CD14-positive monocyte (primary cell): ENCODE measurements around the gene LIPE. TPM values are rescaled to one million over a fixed set of nuclear protein-coding genes. Genes with fewer than 3 reads are reported as not detected.

Source experiments
- DNase-seq, 3 donors: peaks; one replicate each; pipeline ENCODE4 v3.0.0-alpha.2; 2011 to 2022
- H2AFZ ChIP-seq: 2 replicates; pipeline ENCODE4 v1.6.0; 2012; ENCODE audit warnings: mild to moderate bottlenecking, low read depth, low read length, inconsistent platforms; ENCODE audit not compliant: insufficient read depth, poor library complexity, severe bottlenecking
- H3K27ac ChIP-seq, 2 donors: 1 replicate in 1 of 2; 2 replicates in 1 of 2; pipeline ENCODE4 v1.5.1; 2012 to 2013; ENCODE audit warnings: low read length in 2 of 2, control low read depth in 1 of 2, inconsistent platforms in 1 of 2, low read depth in 1 of 2, mild to moderate bottlenecking in 1 of 2
- H3K27me3 ChIP-seq, 2 donors: one replicate each; pipeline versions ENCODE4 v1.6.0 to v1.6.1; 2011 to 2013; ENCODE audit warnings: low read length in 2 of 2; ENCODE audit not compliant: control insufficient read depth in 2 of 2, insufficient read depth in 2 of 2
- H3K36me3 ChIP-seq, 2 donors: replicated peaks in 1 of 2; 1 replicate in 1 of 2; 2 replicates in 1 of 2; pipeline versions ENCODE4 v1.5.1 to v1.6.1; 2012 to 2013; ENCODE audit warnings: low read length in 2 of 2, control low read depth in 1 of 2, inconsistent platforms in 1 of 2, mild to moderate bottlenecking in 1 of 2; ENCODE audit not compliant: insufficient read depth in 2 of 2, control insufficient read depth in 1 of 2
- H3K4me1 ChIP-seq, 2 donors: 1 replicate in 1 of 2; 2 replicates in 1 of 2; pipeline versions ENCODE4 v1.5.1 to v1.6.1; 2012 to 2013; ENCODE audit warnings: low read length in 2 of 2, control low read depth in 1 of 2, inconsistent platforms in 1 of 2, mild to moderate bottlenecking in 1 of 2, moderate library complexity in 1 of 2; ENCODE audit not compliant: insufficient read depth in 2 of 2, control insufficient read depth in 1 of 2
- H3K4me2 ChIP-seq: replicated peaks from 2 replicates; pipeline ENCODE3; 2012; ENCODE audit warnings: low read length, moderate library complexity, mild to moderate bottlenecking; ENCODE audit not compliant: poor library complexity, severe bottlenecking; ENCODE audit errors: extremely low read depth
- H3K4me3 ChIP-seq, 3 experiments: fragments of 200-600 bp in 1 of 3; sonication (generic) in 1 of 3; replicated peaks in 1 of 3; 1 replicate in 2 of 3; 2 replicates in 1 of 3; pipeline ENCODE4 v1.5.1; 2011 to 2013; ENCODE audit warnings: low read length in 3 of 3, mild to moderate bottlenecking in 3 of 3, control low read depth in 2 of 3, low read depth in 2 of 3, inconsistent platforms in 1 of 3, moderate library complexity in 1 of 3
- H3K79me2 ChIP-seq: 2 replicates; pipeline ENCODE4 v1.6.0; 2012; ENCODE audit warnings: mild to moderate bottlenecking, control low read depth, inconsistent platforms, low read length, moderate library complexity; ENCODE audit not compliant: insufficient read depth
- H3K9ac ChIP-seq: 2 replicates; pipeline ENCODE4 v1.6.0; 2017; ENCODE audit warnings: low read length, mild to moderate bottlenecking; ENCODE audit not compliant: insufficient read depth, poor library complexity, severe bottlenecking
- H3K9me3 ChIP-seq, 2 donors: replicated peaks in 1 of 2; 1 replicate in 1 of 2; 2 replicates in 1 of 2; pipeline versions ENCODE4 v1.5.1 to v1.6.1; 2012 to 2013; ENCODE audit warnings: low read length in 2 of 2, control low read depth in 1 of 2; ENCODE audit not compliant: control insufficient read depth in 1 of 2, insufficient read depth in 1 of 2
- H4K20me1 ChIP-seq: 2 replicates; pipeline ENCODE4 v1.6.0; 2012; ENCODE audit warnings: mild to moderate bottlenecking, low read length, control low read depth, moderate library complexity; ENCODE audit not compliant: insufficient read depth
- H3K27ac Mint-ChIP-seq, 7 donors: one replicate each; pipeline ENCODE4 v1.8.0; 2020; ENCODE audit warnings: mild to moderate bottlenecking in 7 of 7, mixed read lengths in 7 of 7, moderate library complexity in 6 of 7, inconsistent platforms in 2 of 7
- H3K27me3 Mint-ChIP-seq, 3 donors: one replicate each; pipeline ENCODE4 v1.8.0; 2021 to 2022; ENCODE audit warnings: low read depth in 3 of 3, mild to moderate bottlenecking in 3 of 3, mixed read lengths in 3 of 3, moderate library complexity in 3 of 3, inconsistent platforms in 1 of 3
- H3K36me3 Mint-ChIP-seq, 2 donors: one replicate each; pipeline ENCODE4 v1.8.0; 2020; ENCODE audit warnings: mixed read lengths in 2 of 2, inconsistent platforms in 1 of 2, mild to moderate bottlenecking in 1 of 2
- H3K4me1 Mint-ChIP-seq: one replicate; pipeline ENCODE4 v1.8.0; 2020; ENCODE audit warnings: mild to moderate bottlenecking, mixed read lengths
- H3K4me3 Mint-ChIP-seq, 2 donors: one replicate each; pipeline ENCODE4 v1.8.0; 2020; ENCODE audit warnings: mild to moderate bottlenecking in 2 of 2, mixed read lengths in 2 of 2, moderate library complexity in 1 of 2
- H3K9me3 Mint-ChIP-seq, 7 donors: one replicate each; pipeline ENCODE4 v1.8.0; 2020 to 2022; ENCODE audit warnings: mixed read lengths in 7 of 7, mild to moderate bottlenecking in 6 of 7, moderate library complexity in 6 of 7, inconsistent platforms in 2 of 7
- WGBS: methylation state at CpG from one replicate; pipeline ENCODE4 v1.1.5; 2013; ENCODE audit warnings: missing lambda C conversion rate; ENCODE audit not compliant: insufficient coverage; 5-methylcytosine and 5-hydroxymethylcytosine counted together
- intact Hi-C, 2 donors: fragments of 100-400 bp; cut with micrococcal nuclease; formaldehyde crosslinking; loops; one replicate each; pipeline versions ENCODE4 v1.15.0 to v1.15.1; 2023
- polyA plus RNA-seq, 3 donors: library from polyadenylated mRNA; depleted of rRNA in 1 of 3; unstranded in 2 of 3; stranded (reverse) in 1 of 3; fragments of 300-500 nt in 2 of 3; fragments of >200 nt in 1 of 3; fragmentation: Illumina TruSeq in 2 of 3; gene quantifications; 1 replicate in 2 of 3; 2 replicates in 1 of 3; pipeline ENCODE4 v1.2.3, GENCODE V29; 2012 to 2021
- TF ChIP-seq, protein P1 (sequence below): fragments of 200-600 bp; IDR thresholded peaks from one replicate; pipeline ENCODE4 v1.8.0; 2022; ENCODE audit warnings: antibody characterized with exemption, mild to moderate bottlenecking

Gene LIPE
- polyA plus RNA-seq, 3 donors, result 0.31 TPM; not detected in 2

DNA sequence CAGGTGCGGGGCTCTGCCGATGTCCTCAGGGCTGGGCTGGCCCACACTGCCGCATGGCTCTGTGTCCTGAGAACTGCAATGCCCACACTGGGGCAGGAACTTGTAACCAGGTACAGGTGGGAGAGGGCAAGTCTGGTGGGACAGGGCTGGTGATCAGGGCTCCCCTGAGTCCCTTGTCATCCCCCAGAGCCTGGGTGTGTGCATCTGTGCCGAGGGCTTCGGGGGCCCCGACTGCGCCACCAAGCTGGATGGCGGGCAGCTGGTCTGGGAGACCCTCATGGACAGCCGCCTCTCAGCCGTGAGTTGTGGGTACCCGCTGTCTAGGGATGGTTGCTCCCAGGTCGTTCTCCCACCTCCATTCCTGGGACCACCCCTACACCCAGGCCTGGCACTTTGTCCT is 71.3 kb downstream of the LIPE start:
- peaks cover 9 to 14% of the 10 kb centered on the region in 2 donors for H3K36me3 ChIP-seq
- H3K79me2 ChIP-seq, result no peaks in the 10 kb centered on the region
- DNase-seq, result no peak
- no peak overlapping the region for H3K27ac ChIP-seq
- H3K4me2 ChIP-seq, result no peak overlapping the region
- no peaks in the 10 kb centered on the region for H3K27me3 ChIP-seq
- Mint-ChIP-seq H3K27me3 (peaks cover 0 to 4% (median 0%) of the 10 kb centered on the region in 3 donors), H3K4me1 (no peaks in the 10 kb centered on the region), H3K9me3 (no peaks in the 10 kb centered on the region), H3K27ac (no peak overlapping the region), H3K36me3 (peaks cover 4 to 18% of the 10 kb centered on the region in 2 donors), H3K4me3 (no peak overlapping the region)
- 99% methylated on average over 6 of the region's 12 CpGs for WGBS
- no peak overlapping the region for H3K9ac ChIP-seq
- TF ChIP-seq, protein P1, sequence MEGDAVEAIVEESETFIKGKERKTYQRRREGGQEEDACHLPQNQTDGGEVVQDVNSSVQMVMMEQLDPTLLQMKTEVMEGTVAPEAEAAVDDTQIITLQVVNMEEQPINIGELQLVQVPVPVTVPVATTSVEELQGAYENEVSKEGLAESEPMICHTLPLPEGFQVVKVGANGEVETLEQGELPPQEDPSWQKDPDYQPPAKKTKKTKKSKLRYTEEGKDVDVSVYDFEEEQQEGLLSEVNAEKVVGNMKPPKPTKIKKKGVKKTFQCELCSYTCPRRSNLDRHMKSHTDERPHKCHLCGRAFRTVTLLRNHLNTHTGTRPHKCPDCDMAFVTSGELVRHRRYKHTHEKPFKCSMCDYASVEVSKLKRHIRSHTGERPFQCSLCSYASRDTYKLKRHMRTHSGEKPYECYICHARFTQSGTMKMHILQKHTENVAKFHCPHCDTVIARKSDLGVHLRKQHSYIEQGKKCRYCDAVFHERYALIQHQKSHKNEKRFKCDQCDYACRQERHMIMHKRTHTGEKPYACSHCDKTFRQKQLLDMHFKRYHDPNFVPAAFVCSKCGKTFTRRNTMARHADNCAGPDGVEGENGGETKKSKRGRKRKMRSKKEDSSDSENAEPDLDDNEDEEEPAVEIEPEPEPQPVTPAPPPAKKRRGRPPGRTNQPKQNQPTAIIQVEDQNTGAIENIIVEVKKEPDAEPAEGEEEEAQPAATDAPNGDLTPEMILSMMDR, result no peak
- H3K4me1 ChIP-seq, result no peaks in the 10 kb centered on the region
- no peaks in the 10 kb centered on the region for H3K9me3 ChIP-seq
- H3K4me3 ChIP-seq, result no peak overlapping the region
- intact Hi-C loops, result no loop called here
- H2AFZ ChIP-seq, result no peak overlapping the region
- H4K20me1 ChIP-seq, result no peaks in the 10 kb centered on the region

DNA sequence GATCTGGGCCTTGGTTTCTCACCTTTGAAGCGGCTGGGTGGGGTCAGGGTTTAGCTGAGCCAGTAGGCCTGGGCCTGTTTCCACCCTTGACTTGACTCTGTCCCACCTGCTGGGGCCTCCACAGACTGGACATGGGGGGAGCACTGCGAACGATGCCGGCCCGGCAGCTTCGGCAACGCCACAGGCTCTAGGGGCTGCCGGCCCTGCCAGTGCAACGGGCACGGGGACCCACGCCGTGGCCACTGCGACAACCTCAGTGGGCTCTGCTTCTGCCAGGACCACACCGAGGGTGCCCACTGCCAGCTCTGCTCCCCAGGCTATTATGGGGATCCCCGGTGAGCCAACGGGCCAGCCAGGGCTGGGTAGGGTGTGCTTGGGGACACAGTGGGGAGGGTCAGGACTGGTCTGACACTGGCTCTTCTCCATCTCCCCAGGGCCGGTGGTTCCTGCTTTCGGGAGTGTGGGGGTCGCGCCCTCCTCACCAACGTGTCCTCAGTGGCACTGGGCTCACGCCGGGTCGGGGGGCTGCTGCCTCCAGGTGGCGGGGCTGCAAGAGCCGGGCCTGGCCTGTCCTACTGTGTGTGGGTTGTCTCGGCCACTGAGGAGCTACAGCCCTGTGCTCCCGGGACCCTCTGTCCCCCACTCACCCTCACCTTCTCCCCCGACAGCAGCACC is 73.7 kb downstream of the LIPE start:
- no peaks in the 10 kb centered on the region for H3K4me1 ChIP-seq
- no peak overlapping the region for H3K4me3 Mint-ChIP-seq
- no peak overlapping the region for H2AFZ ChIP-seq
- no peak overlapping the region for H3K4me2 ChIP-seq
- H3K9me3 ChIP-seq, result no peaks in the 10 kb centered on the region
- TF ChIP-seq, protein P1, result no peak
- H3K9ac ChIP-seq, result no peak overlapping the region
- H3K27me3 ChIP-seq, result no peaks in the 10 kb centered on the region
- DNase-seq, result no peak
- peaks cover 3 to 19% of the 10 kb centered on the region in 2 donors for H3K36me3 Mint-ChIP-seq
- H3K4me3 ChIP-seq, result no peak overlapping the region
- WGBS, result 99% methylated on average over 15 of the region's 29 CpGs
- peak overlapping the region in 1 of 7 donors; percentile 80 for H3K27ac Mint-ChIP-seq
- no peaks in the 10 kb centered on the region for H3K4me1 Mint-ChIP-seq
- peaks cover 9 to 14% of the 10 kb centered on the region in 2 donors for H3K36me3 ChIP-seq
- H3K27me3 Mint-ChIP-seq, result peaks cover 0 to 3% (median 0%) of the 10 kb centered on the region in 3 donors
- H4K20me1 ChIP-seq, result no peaks in the 10 kb centered on the region
- no peak overlapping the region for H3K27ac ChIP-seq
- no peaks in the 10 kb centered on the region for H3K79me2 ChIP-seq
- no peaks in the 10 kb centered on the region for H3K9me3 Mint-ChIP-seq
- intact Hi-C loops, result no loop called here
